ENCODE results near the gene FRMD1.

DNA sequence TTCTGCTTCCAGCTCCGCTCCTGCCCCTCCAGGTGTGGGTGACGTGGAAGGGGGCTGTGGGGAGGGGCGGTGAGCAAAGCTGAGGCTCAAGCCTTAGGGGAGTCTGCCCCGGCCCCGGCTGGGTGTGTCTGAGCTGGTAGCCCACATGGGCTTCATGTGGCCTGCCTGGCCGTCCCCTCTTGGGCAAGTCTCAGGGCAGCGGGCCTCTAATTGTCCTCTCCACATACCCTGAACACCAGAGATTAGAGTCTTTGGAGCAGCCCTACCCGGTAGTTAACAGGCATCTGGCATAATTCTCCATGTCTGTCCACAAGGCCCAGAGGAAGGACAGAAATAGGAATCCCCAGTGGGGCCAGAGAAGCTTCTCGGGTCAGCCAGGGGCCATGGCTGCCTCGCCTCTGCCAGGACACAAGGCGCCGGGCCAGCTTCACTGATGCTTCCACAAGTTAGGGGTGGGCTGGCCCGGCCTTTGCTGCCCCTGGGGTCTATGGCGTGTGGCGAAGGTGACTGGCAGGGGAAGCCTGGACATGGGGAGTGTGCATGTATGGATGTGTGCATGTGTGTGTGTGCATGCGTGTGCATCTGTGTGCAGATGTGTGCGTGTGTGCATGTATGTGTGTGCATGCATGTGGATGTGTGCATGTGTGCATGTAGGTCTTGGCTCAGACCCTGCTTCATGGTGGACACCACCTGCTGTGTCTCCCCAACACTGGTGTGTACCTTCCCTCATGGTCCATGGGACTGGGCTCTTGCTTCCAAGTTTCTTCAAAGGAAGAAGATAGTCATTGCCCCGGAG lies 24.0 kb downstream of the FRMD1 start:
- TF ChIP-seq, protein P1, sequence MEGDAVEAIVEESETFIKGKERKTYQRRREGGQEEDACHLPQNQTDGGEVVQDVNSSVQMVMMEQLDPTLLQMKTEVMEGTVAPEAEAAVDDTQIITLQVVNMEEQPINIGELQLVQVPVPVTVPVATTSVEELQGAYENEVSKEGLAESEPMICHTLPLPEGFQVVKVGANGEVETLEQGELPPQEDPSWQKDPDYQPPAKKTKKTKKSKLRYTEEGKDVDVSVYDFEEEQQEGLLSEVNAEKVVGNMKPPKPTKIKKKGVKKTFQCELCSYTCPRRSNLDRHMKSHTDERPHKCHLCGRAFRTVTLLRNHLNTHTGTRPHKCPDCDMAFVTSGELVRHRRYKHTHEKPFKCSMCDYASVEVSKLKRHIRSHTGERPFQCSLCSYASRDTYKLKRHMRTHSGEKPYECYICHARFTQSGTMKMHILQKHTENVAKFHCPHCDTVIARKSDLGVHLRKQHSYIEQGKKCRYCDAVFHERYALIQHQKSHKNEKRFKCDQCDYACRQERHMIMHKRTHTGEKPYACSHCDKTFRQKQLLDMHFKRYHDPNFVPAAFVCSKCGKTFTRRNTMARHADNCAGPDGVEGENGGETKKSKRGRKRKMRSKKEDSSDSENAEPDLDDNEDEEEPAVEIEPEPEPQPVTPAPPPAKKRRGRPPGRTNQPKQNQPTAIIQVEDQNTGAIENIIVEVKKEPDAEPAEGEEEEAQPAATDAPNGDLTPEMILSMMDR (IDR thresholded peaks at IDR 0.05 in 2 of 3, conservative IDR thresholded peaks at IDR 0.05 in 1 of 3; ENCODE audit: control insufficient read depth in 2 of 3, extremely low read depth in 1 of 3, insufficient read depth in 1 of 3, low read depth in 3 of 3, low read length in 3 of 3) = no peak
- TF ChIP-seq, protein P2, sequence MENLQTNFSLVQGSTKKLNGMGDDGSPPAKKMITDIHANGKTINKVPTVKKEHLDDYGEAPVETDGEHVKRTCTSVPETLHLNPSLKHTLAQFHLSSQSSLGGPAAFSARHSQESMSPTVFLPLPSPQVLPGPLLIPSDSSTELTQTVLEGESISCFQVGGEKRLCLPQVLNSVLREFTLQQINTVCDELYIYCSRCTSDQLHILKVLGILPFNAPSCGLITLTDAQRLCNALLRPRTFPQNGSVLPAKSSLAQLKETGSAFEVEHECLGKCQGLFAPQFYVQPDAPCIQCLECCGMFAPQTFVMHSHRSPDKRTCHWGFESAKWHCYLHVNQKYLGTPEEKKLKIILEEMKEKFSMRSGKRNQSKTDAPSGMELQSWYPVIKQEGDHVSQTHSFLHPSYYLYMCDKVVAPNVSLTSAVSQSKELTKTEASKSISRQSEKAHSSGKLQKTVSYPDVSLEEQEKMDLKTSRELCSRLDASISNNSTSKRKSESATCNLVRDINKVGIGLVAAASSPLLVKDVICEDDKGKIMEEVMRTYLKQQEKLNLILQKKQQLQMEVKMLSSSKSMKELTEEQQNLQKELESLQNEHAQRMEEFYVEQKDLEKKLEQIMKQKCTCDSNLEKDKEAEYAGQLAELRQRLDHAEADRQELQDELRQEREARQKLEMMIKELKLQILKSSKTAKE (IDR thresholded peaks at IDR 0.05; ENCODE audit: low read depth, poor library complexity, severe bottlenecking) = no peak
- TF ChIP-seq SIN3A (IDR thresholded peaks at IDR 0.05; ENCODE audit: low read depth, low read length) (no peak), CEBPB (IDR thresholded peaks at IDR 0.05; ENCODE audit: borderline replicate concordance in 1 of 2, low read depth in 2 of 2, low read length in 2 of 2) (no peak), POLR2AphosphoS5 (IDR thresholded peaks at IDR 0.05; ENCODE audit: low read length) (no peak), POLR2A (IDR thresholded peaks at IDR 0.05; ENCODE audit: low read depth, low read length) (no peak)
- TF ChIP-seq, protein P3, sequence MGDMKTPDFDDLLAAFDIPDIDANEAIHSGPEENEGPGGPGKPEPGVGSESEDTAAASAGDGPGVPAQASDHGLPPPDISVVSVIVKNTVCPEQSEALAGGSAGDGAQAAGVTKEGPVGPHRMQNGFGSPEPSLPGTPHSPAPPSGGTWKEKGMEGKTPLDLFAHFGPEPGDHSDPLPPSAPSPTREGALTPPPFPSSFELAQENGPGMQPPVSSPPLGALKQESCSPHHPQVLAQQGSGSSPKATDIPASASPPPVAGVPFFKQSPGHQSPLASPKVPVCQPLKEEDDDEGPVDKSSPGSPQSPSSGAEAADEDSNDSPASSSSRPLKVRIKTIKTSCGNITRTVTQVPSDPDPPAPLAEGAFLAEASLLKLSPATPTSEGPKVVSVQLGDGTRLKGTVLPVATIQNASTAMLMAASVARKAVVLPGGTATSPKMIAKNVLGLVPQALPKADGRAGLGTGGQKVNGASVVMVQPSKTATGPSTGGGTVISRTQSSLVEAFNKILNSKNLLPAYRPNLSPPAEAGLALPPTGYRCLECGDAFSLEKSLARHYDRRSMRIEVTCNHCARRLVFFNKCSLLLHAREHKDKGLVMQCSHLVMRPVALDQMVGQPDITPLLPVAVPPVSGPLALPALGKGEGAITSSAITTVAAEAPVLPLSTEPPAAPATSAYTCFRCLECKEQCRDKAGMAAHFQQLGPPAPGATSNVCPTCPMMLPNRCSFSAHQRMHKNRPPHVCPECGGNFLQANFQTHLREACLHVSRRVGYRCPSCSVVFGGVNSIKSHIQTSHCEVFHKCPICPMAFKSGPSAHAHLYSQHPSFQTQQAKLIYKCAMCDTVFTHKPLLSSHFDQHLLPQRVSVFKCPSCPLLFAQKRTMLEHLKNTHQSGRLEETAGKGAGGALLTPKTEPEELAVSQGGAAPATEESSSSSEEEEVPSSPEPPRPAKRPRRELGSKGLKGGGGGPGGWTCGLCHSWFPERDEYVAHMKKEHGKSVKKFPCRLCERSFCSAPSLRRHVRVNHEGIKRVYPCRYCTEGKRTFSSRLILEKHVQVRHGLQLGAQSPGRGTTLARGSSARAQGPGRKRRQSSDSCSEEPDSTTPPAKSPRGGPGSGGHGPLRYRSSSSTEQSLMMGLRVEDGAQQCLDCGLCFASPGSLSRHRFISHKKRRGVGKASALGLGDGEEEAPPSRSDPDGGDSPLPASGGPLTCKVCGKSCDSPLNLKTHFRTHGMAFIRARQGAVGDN (IDR thresholded peaks at IDR 0.05) = no peak
